ENCODE results near the gene SWAP70.
"Not testable (repeated sequence)": the region's sequence is repeated elsewhere in the genome, so short reads cannot be mapped to it uniquely, and the experiment has no call there.

Gene SWAP70

GRCh38 chr11:9738116-9738515 lies 74.2 kb downstream of the SWAP70 start:
- no peak for TF ChIP-seq Cebpa-rat (IDR thresholded peaks at IDR 0.05)

GRCh38 chr11:9738707-9739106 lies 74.8 kb downstream of the SWAP70 start:
- H3K4me2 ChIP-seq: peak overlapping the region; percentile 30 to 83 (median 52)
- peak overlapping the region in 2 of 11 experiments; percentile 13 to 47; a peak in 3 of 22 replicates for H3K9ac ChIP-seq
- peaks cover 18 to 48% (median 20%) of the 10 kb centered on the region in 10 experiments for H3K4me1 ChIP-seq
- H3K9me3 ChIP-seq (replicated peaks in 1 of 11): peaks cover 24 to 46% (median 42%) of the 10 kb centered on the region in 11 experiments
- no peak for TF ChIP-seq Cebpa-rat (IDR thresholded peaks at IDR 0.05)
- H3K4me3 ChIP-seq: no peak overlapping the region
- peaks cover 58 to 81% (median 70%) of the 10 kb centered on the region in 11 experiments for H3K36me3 ChIP-seq
- peaks cover 0 to 63% (median 0%) of the 10 kb centered on the region in 11 experiments; a peak in 5 of 22 replicates for H4K20me1 ChIP-seq
- peak overlapping the region in 7 of 11 experiments; percentile 15 to 62 (median 49); a peak in 10 of 22 replicates for H3K27ac ChIP-seq
- H3K27me3 ChIP-seq: no peaks in the 10 kb centered on the region

More at GRCh38 chr11:9738116-9738515, 74.2 kb downstream of the SWAP70 start:
- peaks cover 0 to 69% (median 0%) of the 10 kb centered on the region in 11 experiments; a peak in 5 of 22 replicates for H4K20me1 ChIP-seq
- H3K27me3 ChIP-seq: no peaks in the 10 kb centered on the region
- H3K27ac ChIP-seq: peak overlapping the region in 4 of 11 experiments; percentile 49 to 62 (median 58); a peak in 6 of 22 replicates
- H3K4me2 ChIP-seq: peak overlapping the region; percentile 30 to 83 (median 52); a peak in 17 of 22 replicates
- H3K9ac ChIP-seq: peak overlapping the region in 1 of 11 experiments; percentile 47; a peak in 1 of 22 replicates
- H3K36me3 ChIP-seq: peaks cover 63 to 87% (median 76%) of the 10 kb centered on the region in 11 experiments
- H3K4me1 ChIP-seq: peaks cover 18 to 48% (median 20%) of the 10 kb centered on the region in 10 experiments
- no peak overlapping the region for H3K4me3 ChIP-seq
- peaks cover 30 to 52% (median 42%) of the 10 kb centered on the region in 11 experiments for H3K9me3 ChIP-seq (replicated peaks in 1 of 11)

GRCh38 chr11:9739123-9739900 lies 75.4 kb downstream of the SWAP70 start:
- H3K27ac ChIP-seq: peak overlapping the region in 7 of 11 experiments; percentile 15 to 62 (median 56); a peak in 10 of 22 replicates
- H3K4me2 ChIP-seq: peak overlapping the region; percentile 30 to 83 (median 52)
- no peak for TF ChIP-seq Cebpa-rat (IDR thresholded peaks at IDR 0.05)
- H3K9ac ChIP-seq: peak overlapping the region in 2 of 11 experiments; percentile 13 to 58; a peak in 3 of 22 replicates
- peaks cover 18 to 41% (median 36%) of the 10 kb centered on the region in 11 experiments; a peak in 21 of 22 replicates for H3K9me3 ChIP-seq (replicated peaks in 1 of 11)
- H3K36me3 ChIP-seq: peaks cover 52 to 80% (median 64%) of the 10 kb centered on the region in 11 experiments
- H4K20me1 ChIP-seq: peaks cover 0 to 65% (median 0%) of the 10 kb centered on the region in 11 experiments; a peak in 5 of 22 replicates
- peaks cover 18 to 48% (median 20%) of the 10 kb centered on the region in 10 experiments for H3K4me1 ChIP-seq
- H3K27me3 ChIP-seq: no peaks in the 10 kb centered on the region
- no peak overlapping the region for H3K4me3 ChIP-seq

DNA sequence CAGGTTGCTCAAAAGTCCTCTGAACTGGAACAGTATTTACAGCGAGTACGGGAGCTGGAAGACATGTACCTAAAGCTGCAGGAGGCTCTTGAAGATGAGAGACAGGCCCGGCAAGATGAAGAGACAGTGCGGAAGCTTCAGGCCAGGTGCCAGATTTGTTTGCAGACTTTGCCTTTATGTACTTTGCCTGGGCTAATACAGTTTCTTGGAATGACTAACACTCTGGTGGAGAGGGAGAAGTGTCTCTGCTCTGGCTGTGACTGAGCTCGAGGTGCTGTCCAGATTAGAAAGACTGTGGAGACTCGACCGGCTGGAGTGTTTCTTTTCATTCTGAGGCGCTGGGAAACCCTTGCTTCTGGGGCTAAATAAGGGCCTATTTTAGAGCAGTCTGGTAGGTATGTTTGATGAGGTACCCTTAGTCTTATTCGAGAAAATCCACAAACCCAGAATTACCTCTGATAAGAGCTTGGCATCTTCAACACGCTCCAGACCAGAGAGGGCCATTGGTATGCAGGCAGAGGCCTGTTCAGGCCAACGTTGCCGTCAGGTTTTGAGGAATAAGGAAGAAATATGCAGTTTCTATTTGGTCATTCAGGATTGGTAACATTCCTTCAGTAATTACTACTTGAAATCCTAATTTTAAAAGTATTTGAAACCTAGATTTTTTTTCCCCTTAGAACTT lies 76.5 kb downstream of the SWAP70 start:
- Histone ChIP-seq H4K20me1 (peaks cover 0 to 74% (median 0%) of the 10 kb centered on the region in 11 experiments; a peak in 5 of 22 replicates), H3K4me1 (peaks cover 18 to 58% (median 24%) of the 10 kb centered on the region in 10 experiments), H3K9me3 (replicated peaks in 1 of 11) (peaks cover 8 to 31% (median 25%) of the 10 kb centered on the region in 11 experiments; a peak in 21 of 22 replicates), H3K27ac (peak overlapping the region in 1 of 11 experiments; percentile 61; a peak in 2 of 22 replicates), H3K4me3 (no peak overlapping the region), H3K9ac (peak overlapping the region in 1 of 11 experiments; percentile 58; a peak in 1 of 22 replicates), H3K36me3 (peaks cover 43 to 77% (median 56%) of the 10 kb centered on the region in 11 experiments), H3K4me2 (peak overlapping the region in 4 of 11 experiments; percentile 61 to 83 (median 68); a peak in 5 of 22 replicates), H3K27me3 (no peaks in the 10 kb centered on the region)
- no peak for TF ChIP-seq Cebpa-rat (IDR thresholded peaks at IDR 0.05)

DNA sequence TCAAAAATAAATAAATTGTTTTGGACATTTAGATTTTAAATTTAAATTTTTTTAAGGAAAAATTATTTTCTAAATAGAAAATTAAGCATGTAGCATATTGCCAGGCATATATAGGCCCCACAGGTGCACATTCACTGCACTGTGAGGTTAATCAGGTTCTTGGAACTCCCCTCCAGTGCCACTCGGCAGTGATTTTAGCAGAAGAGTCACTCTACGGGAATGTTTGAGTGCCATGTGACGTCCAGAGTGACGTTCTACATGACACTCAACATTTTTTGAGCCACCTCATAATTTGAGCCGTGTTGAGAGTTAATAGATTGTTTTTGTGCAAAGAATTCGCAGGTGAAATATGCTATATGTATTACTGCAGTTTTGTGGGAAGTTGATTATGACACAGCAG lies 77.4 kb downstream of the SWAP70 start:
- H3K4me1 ChIP-seq: peaks cover 18 to 66% (median 31%) of the 10 kb centered on the region in 10 experiments
- no peak overlapping the region for H3K4me2 ChIP-seq
- H4K20me1 ChIP-seq: peaks cover 0 to 74% (median 0%) of the 10 kb centered on the region in 11 experiments; a peak in 6 of 22 replicates
- peaks cover 34 to 74% (median 47%) of the 10 kb centered on the region in 11 experiments for H3K36me3 ChIP-seq
- peaks cover 0 to 22% (median 16%) of the 10 kb centered on the region in 11 experiments; a peak in 19 of 22 replicates for H3K9me3 ChIP-seq (replicated peaks in 1 of 11)
- no peak overlapping the region for H3K9ac ChIP-seq
- no peak overlapping the region for H3K27ac ChIP-seq
- no peak for TF ChIP-seq Cebpa-rat (IDR thresholded peaks at IDR 0.05)
- H3K27me3 ChIP-seq: no peaks in the 10 kb centered on the region
- H3K4me3 ChIP-seq: no peak overlapping the region

- H4K20me1 ChIP-seq: peaks cover 0 to 73% (median 0%) of the 10 kb centered on the region in 11 experiments; a peak in 6 of 22 replicates
- H3K4me1 ChIP-seq: peaks cover 14 to 59% (median 27%) of the 10 kb centered on the region in 10 experiments
- peaks cover 0 to 10% (median 5%) of the 10 kb centered on the region in 11 experiments; a peak in 8 of 22 replicates for H3K9me3 ChIP-seq (replicated peaks in 1 of 11)
- peaks cover 25 to 77% (median 31%) of the 10 kb centered on the region in 11 experiments for H3K36me3 ChIP-seq
- H3K27ac ChIP-seq, H3K4me3 ChIP-seq, H3K4me2 ChIP-seq, H3K27me3 ChIP-seq, H3K9ac ChIP-seq: not testable (repeated sequence)
Observed at GRCh38 chr11:9743512-9743911, 79.6 kb downstream of the SWAP70 start.

GRCh38 chr11:9745411-9746211 lies 81.7 kb downstream of the SWAP70 start:
- TF ChIP-seq Cebpa-rat (IDR thresholded peaks at IDR 0.05): no peak
- H3K4me2 ChIP-seq: peak overlapping the region in 6 of 11 experiments; percentile 10 to 74 (median 49); a peak in 10 of 22 replicates
- peaks cover 21 to 86% (median 27%) of the 10 kb centered on the region in 11 experiments for H3K36me3 ChIP-seq

More at GRCh38 chr11:9745411-9746211, 81.7 kb downstream of the SWAP70 start:
- Histone ChIP-seq H3K9me3 (replicated peaks in 1 of 11) (peaks cover 0 to 10% (median 5%) of the 10 kb centered on the region in 11 experiments; a peak in 8 of 22 replicates), H3K4me3 (no peak overlapping the region), H3K4me1 (peaks cover 0 to 38% (median 12%) of the 10 kb centered on the region in 10 experiments; a peak in 13 of 20 replicates), H3K27ac (no peak overlapping the region), H4K20me1 (peaks cover 0 to 63% (median 0%) of the 10 kb centered on the region in 11 experiments; a peak in 6 of 22 replicates), H3K27me3 (no peaks in the 10 kb centered on the region), H3K9ac (no peak overlapping the region)
